Measurements from ENCODE around the gene CCDC33. TPM values are rescaled to one million over a fixed set of nuclear protein-coding genes. Genes with fewer than 3 reads are reported as not detected.

The CCDC33 gene
- total RNA-seq, 4 donors from 2014 or later: 0.13 TPM; not detected in 3

DNA sequence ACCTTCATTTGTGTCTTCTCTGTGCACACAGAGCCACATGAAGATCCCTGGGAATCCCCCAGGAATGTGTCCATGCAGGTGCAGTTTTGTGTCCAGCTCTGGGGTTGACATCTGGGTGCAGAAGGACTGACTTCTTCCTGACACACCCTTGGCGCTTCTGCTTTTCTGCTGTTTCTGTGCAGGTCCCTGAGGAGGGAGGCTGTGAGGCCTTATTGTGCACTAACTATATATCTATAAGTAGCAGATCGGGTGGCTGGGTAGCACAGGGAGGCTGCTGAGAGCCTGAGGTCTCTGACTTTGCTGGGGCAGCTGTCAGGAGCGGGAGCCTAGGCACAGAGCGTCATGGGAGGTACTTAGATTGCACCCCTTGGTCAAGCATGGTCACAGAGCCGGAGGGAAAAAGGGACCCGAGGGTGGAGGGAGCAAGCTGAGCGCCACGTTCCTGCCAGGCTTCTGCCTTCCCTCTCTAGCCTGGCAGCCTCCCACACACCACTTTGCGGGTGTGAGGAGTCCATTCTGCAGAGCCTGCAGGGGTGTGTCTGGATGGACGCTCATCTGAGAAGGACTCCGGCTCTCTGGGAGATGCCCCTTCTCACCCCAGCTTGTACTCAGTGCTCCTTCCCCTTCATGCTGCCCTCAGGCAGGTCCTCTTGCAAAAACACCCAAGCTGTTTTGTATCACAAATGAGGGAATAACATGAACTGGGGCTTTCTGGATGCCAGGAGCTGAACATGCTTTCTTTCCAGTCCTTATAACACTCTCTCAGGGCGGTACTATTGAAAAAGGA lies 23.9 kb downstream of the CCDC33 start:
- intact Hi-C loops (cut with DNase I): no loop called here
- H3K27ac ChIP-seq: no peak overlapping the region
- no peak overlapping the region for H3K4me3 ChIP-seq (replicated peaks in 1 of 3)
- H3K27me3 ChIP-seq: no peaks in the 10 kb centered on the region
- 60 to 72% methylated on average over 11 to 12 of the region's 12 CpGs for WGBS, 2 donors
- TF ChIP-seq POLR2A (IDR thresholded peaks at IDR 0.05): no peak
- TF ChIP-seq, protein P1, sequence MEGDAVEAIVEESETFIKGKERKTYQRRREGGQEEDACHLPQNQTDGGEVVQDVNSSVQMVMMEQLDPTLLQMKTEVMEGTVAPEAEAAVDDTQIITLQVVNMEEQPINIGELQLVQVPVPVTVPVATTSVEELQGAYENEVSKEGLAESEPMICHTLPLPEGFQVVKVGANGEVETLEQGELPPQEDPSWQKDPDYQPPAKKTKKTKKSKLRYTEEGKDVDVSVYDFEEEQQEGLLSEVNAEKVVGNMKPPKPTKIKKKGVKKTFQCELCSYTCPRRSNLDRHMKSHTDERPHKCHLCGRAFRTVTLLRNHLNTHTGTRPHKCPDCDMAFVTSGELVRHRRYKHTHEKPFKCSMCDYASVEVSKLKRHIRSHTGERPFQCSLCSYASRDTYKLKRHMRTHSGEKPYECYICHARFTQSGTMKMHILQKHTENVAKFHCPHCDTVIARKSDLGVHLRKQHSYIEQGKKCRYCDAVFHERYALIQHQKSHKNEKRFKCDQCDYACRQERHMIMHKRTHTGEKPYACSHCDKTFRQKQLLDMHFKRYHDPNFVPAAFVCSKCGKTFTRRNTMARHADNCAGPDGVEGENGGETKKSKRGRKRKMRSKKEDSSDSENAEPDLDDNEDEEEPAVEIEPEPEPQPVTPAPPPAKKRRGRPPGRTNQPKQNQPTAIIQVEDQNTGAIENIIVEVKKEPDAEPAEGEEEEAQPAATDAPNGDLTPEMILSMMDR (IDR thresholded peaks at IDR 0.05): no peak
- DNase-seq: peak; percentile 20 to 35
- peaks cover 0 to 27% of the 10 kb centered on the region in 2 donors for H3K4me1 ChIP-seq
- H3K9me3 ChIP-seq: no peaks in the 10 kb centered on the region
- no peaks in the 10 kb centered on the region for H3K36me3 ChIP-seq

DNA sequence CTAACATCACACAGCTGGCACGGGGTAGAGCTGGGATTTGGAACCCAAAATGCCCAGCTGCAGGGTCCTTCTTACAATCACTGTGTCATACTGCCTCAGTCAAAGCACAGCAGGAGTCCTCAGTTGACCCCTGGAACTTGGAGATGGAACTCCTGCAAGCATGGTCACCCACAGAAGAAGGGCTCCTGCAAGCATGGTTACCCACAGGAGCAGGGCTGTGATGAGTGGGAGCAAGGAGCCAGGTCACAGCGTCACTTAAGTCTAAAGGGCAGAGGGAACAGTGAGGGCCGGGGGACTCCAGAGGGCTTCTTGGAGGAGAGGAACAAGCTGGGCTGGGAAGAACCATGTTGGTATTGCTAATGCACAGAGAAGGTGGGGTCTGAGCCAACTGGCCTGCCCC lies 24.9 kb downstream of the CCDC33 start:
- Histone ChIP-seq H3K4me1 (peaks cover 0 to 27% of the 10 kb centered on the region in 2 donors), H3K27me3 (no peaks in the 10 kb centered on the region), H3K36me3 (no peaks in the 10 kb centered on the region), H3K27ac (no peak overlapping the region), H3K4me3 (replicated peaks in 1 of 3) (no peak overlapping the region), H3K9me3 (no peaks in the 10 kb centered on the region)
- TF ChIP-seq POLR2A (IDR thresholded peaks at IDR 0.05): no peak
- TF ChIP-seq, protein P1 (IDR thresholded peaks at IDR 0.05): no peak
- peak; percentile 53 to 63 for DNase-seq
- intact Hi-C loops (cut with DNase I): no loop called here
- 27 to 39% methylated on average over 3 of the region's 3 CpGs for WGBS, 2 donors

DNA sequence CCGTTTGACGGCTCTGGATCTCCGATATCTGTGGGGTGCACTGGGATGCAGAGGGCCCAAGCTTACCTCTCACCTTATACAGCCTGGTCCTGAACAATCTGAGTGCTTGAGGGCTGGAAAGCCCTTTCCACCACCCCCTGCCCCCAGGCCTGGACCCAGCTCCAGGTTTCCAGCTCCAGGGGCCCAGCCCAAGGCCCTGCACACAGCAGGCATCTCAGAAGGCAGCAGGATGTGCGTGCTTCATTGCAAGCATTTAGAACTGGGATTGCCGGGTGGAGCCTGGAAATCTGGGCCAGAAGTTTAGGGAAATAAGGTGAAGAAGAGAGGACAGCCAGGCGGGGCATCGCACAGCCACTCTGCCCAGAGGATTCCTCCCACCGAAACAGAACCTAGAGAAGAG lies 25.6 kb downstream of the CCDC33 start:
- peaks cover 0 to 27% of the 10 kb centered on the region in 2 donors for H3K4me1 ChIP-seq

DNA sequence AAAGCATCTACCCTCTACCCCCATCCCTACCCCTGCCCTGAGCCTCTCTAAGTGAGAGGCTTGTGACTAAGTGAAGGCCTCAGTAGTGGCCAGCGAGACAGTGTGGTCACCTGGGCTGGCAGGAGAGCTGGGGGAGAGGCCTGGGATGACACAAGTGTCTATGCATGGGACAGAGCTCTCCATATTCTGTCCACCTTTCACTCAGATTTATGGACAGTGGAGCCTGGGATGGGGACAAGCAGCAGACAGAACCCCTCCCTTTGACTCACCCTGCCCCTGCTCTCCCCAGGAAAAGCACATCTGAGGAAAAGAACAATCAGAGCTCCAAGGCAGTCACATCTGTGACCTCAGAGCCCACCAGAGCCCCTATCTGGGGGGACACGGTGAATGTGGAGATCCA lies 26.0 kb downstream of the CCDC33 start:
- Histone ChIP-seq H3K4me3 (replicated peaks in 1 of 3) (no peak overlapping the region), H3K9me3 (no peaks in the 10 kb centered on the region), H3K27me3 (no peaks in the 10 kb centered on the region), H3K4me1 (peaks cover 0 to 27% of the 10 kb centered on the region in 2 donors), H3K27ac (no peak overlapping the region), H3K36me3 (no peaks in the 10 kb centered on the region)
- 69 to 85% methylated on average over 1 to 2 of the region's 2 CpGs for WGBS, 2 donors
- no peak for DNase-seq
- TF ChIP-seq POLR2A (IDR thresholded peaks at IDR 0.05): no peak
- TF ChIP-seq, protein P1 (IDR thresholded peaks at IDR 0.05): no peak
- intact Hi-C loops (cut with DNase I): no loop called here

More for the DNA sequence above, 25.6 kb downstream of the CCDC33 start:
- no peak overlapping the region for H3K27ac ChIP-seq
- WGBS, 2 donors: 89 to 91% methylated on average over 8 of the region's 8 CpGs
- no peak for TF ChIP-seq POLR2A (IDR thresholded peaks at IDR 0.05)
- TF ChIP-seq, protein P1 (IDR thresholded peaks at IDR 0.05): no peak
- H3K27me3 ChIP-seq: no peaks in the 10 kb centered on the region
- no peaks in the 10 kb centered on the region for H3K36me3 ChIP-seq
- DNase-seq: no peak
- intact Hi-C loops (cut with DNase I): no loop called here
- no peak overlapping the region for H3K4me3 ChIP-seq (replicated peaks in 1 of 3)
- no peaks in the 10 kb centered on the region for H3K9me3 ChIP-seq

DNA sequence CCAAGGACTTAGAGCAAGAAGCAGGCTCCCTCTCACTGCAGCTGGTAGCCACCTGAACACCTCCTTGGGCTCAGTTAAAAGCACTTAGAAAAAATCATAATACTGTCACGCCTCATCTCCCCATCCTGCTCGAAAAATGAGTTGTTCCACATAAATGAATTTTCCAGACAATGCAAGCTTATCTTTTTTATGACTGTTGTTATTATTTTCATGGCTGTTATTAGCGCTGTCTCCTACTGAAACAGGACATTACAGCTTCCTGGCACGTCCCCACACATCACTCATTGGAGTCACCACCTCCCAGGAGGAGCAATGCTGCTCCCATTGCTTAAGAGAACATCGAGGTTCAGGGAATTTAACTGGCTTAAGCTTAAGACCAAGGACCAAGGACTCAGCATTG lies 26.5 kb downstream of the CCDC33 start:
- no peak overlapping the region for H3K27ac ChIP-seq
- no peak overlapping the region for H3K4me3 ChIP-seq (replicated peaks in 1 of 3)
- H3K36me3 ChIP-seq: no peaks in the 10 kb centered on the region
- H3K9me3 ChIP-seq: no peaks in the 10 kb centered on the region
- no peaks in the 10 kb centered on the region for H3K27me3 ChIP-seq
- no peak for TF ChIP-seq POLR2A (IDR thresholded peaks at IDR 0.05)
- TF ChIP-seq, protein P1 (IDR thresholded peaks at IDR 0.05): no peak
- peaks cover 0 to 27% of the 10 kb centered on the region in 2 donors for H3K4me1 ChIP-seq
- intact Hi-C loops (cut with DNase I): no loop called here
- no peak for DNase-seq
- 57 to 60% methylated on average over 5 of the region's 5 CpGs for WGBS, 2 donors
